OCI-LY3 (cell line): Measurements from ENCODE around the gene FRMD4A.

Experiments used
- CTCF ChIP-seq: fragments of 200-600, 300-600 bp; sonication (generic); IDR thresholded peaks from 2 replicates; pipeline ENCODE4 v1.5.1; 2014; ENCODE audit warnings: antibody characterized with exemption, low read length, low read depth
- EZH2phosphoT487 ChIP-seq: fragments of 200-600 bp; shearing (Covaris generic); IDR thresholded peaks from 2 replicates; pipeline ENCODE4 v1.6.1; 2018; ENCODE audit warnings: antibody characterized with exemption, mixed run types, low read depth

GRCh38 chr10:13681528-13681927 lies 649.2 kb downstream of the FRMD4A start:
- TF ChIP-seq CTCF, result no peak
- no peak for TF ChIP-seq EZH2phosphoT487
